Hepatocyte (in vitro differentiated cells): ENCODE measurements around the gene TRPM2.

Experiments used
- CTCF ChIP-seq: fragments of 200-600 bp; sonication (generic); IDR thresholded peaks from 2 replicates; pipeline ENCODE4 v1.5.1; 2016; ENCODE audit warnings: antibody characterized with exemption, mild to moderate bottlenecking; ENCODE audit not compliant: poor library complexity
- EZH2 ChIP-seq: fragments of 200-600 bp; sonication (generic); IDR thresholded peaks from 2 replicates; pipeline ENCODE4 v1.6.1; 2016; ENCODE audit warnings: antibody characterized with exemption, mild to moderate bottlenecking, borderline replicate concordance
- EZH2phosphoT487 ChIP-seq: fragments of 200-600 bp; sonication (generic); IDR thresholded peaks from one replicate; pipeline ENCODE4 v1.6.1; 2018; ENCODE audit warnings: antibody characterized with exemption, mild to moderate bottlenecking, low read depth, moderate library complexity; ENCODE audit not compliant: unreplicated experiment, severe bottlenecking

GRCh38 chr21:44345495-44345894 lies 7.9 kb upstream of the TRPM2 start:
- no peak for TF ChIP-seq CTCF
- no peak for TF ChIP-seq EZH2phosphoT487
- no peak for TF ChIP-seq EZH2
